CD1c-positive myeloid dendritic cell (primary cell): ENCODE measurements around the gene WARS2.

ENCODE experiments used
- DNase-seq: peaks from one replicate; pipeline ENCODE4 v3.0.0-alpha.2; 2016; ENCODE audit errors: extremely low spot score

The WARS2 gene

GRCh38 chr1:119083479-119083878 is 57.0 kb downstream of the WARS2 start:
- no peak for DNase-seq

DNA sequence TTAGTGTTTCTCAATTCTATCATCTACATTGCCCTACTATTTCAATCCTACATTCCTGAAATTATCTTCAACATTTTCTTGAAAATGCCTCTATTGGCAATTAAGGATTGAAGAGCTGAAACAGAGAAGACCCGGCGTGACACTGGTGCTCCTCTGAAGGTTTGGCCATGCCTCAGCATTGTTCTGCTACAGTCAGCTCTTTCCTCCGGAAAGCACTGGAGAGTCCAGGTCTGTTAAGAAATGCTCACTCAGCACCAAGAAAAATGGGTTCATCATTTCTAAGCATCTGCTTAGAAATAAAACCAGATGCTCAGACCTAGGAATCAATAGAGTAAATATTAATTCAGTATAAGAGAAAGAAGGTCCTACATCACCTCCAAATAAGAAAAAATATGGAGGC is 58.8 kb downstream of the WARS2 start:
- DNase-seq: no peak

- DNase-seq: no peak
These were observed 59.2 kb downstream of the WARS2 start for GRCh38 chr1:119081267-119081666.

DNA sequence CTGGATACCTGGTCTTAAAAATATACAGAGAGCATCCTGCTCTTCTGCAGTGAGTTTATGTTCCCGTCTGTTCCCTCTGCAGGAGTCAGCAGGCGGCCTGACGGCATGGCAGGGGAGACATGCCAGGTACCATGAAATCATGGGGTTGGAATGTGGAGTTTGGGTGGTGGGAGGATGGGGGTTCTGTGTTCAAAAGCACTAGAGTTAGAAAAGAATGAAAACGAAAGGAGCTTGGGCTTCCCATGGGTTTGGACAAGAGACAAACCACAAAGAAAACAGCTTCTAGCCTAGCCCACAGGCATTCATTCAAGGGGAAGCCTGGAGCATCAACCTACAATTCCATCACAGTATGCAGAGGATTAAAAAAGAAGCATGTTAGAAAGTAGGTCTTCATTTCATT is 59.9 kb downstream of the WARS2 start:
- DNase-seq: no peak

DNA sequence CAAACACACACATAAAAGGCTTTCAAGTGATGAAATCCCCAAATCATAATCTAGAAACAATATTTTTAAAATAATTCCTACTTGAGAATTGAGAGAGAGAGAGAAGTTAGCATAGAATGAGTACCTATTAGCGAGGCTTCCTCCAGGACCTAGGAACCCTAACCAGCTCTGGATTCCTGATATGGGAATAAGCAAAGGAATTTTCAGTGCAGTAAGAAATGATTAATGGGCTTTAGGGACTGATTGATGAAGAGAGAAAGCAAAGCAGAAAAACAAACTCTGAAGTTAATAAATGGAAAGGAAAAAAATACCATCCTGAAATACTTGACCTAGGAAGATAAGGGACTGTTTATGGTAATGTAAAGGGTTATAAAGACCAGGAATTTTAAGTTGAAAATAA is 60.6 kb downstream of the WARS2 start:
- no peak for DNase-seq

DNA sequence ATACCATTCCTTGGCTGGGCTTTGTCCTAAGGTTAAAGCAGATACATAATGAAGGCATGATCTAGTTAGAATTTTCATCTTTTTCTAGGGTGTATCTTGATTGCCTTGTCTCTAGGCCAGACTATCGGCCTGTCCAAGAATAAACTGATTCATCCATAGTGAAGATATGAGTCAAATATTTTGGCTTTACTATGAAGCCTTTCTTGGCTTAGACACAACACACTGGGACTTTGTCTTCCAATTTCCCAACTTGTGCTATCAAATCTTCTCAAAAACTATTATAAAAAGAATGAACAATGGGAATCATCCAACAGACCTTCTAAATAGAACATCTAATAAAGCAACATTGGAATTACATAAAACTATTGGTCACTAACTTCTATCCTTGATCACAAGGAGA is 64.8 kb downstream of the WARS2 start:
- DNase-seq: no peak

DNA sequence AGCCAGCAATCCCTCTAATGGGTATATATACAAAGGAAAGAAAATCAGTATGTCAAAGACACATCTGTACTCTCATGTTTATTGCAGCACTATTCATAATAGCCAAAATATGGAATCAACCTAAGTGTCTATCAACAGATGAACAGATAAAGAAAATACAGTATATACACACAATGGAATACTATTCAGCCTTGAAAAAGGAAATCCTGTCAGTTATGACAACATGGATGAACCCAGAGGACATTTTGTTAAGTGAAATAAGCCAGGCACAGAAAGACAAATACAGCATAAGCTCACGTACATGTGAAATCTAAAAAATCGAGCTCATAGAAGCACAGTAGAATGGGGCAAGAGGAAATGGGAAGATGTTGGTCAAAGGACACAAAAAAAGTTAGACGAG is 69.1 kb downstream of the WARS2 start:
- DNase-seq: no peak

DNA sequence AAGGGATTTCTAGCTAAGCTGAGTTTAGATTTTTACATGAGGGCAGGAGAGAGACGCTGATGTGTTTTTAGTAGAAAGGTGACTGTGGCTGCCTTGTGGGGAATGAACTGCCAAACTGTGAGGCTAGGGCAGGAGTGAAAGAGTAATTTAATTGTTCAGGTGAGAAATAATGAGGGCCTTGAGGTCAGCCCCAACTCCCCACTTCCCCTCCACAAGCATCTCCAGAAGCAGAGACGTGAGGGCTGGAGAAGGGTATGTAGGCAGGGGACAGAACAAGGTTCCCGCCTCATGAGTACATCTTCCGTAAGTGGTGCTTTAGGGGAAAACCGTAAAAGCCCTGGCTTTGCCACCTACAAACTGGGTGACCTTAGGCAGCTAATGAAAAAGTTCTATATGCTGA is 70.8 kb downstream of the WARS2 start:
- DNase-seq: no peak

DNA sequence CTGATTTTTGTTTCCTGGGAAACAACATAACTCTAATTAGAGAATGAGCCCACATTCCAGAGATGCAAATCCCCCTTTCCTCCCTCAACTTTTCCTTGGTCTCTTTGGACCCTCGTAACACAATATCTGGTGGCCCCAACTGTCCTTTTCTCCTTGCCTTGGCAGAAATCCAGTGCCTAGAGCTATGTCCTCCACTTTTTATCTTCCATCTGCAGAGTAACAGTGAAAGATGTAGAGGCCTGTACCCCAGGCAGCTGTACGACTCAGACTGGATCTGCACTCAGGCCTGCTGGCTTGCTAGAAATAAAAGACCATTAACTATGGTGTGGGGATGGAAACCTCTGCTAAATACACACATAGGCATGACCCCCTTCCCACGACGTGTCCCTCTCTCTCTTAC is 72.0 kb downstream of the WARS2 start:
- no peak for DNase-seq

GRCh38 chr1:119061700-119062099 is 78.8 kb downstream of the WARS2 start:
- no peak for DNase-seq

- no peak for DNase-seq
These were observed 84.9 kb downstream of the WARS2 start for GRCh38 chr1:119055568-119055967.

DNA sequence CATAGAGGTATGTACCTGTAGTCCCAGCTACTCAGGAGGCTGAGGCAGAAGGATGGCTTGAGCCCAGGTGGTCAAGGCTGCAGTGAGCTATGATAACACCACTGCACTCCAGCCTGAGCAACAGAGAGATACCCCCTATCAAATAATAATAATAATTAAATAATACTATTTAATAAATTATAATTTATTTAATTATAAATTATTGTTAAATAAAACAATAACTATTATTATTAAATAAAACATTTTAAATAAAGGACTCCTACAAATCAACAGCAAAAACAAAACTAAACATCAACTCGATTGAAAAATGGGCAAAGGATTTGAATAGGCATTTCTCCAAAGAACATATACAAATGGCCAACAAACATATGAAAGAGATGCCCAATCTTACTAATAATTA is 86.5 kb downstream of the WARS2 start:
- no peak for DNase-seq

GRCh38 chr1:119052267-119052666 is 88.2 kb downstream of the WARS2 start:
- no peak for DNase-seq

DNA sequence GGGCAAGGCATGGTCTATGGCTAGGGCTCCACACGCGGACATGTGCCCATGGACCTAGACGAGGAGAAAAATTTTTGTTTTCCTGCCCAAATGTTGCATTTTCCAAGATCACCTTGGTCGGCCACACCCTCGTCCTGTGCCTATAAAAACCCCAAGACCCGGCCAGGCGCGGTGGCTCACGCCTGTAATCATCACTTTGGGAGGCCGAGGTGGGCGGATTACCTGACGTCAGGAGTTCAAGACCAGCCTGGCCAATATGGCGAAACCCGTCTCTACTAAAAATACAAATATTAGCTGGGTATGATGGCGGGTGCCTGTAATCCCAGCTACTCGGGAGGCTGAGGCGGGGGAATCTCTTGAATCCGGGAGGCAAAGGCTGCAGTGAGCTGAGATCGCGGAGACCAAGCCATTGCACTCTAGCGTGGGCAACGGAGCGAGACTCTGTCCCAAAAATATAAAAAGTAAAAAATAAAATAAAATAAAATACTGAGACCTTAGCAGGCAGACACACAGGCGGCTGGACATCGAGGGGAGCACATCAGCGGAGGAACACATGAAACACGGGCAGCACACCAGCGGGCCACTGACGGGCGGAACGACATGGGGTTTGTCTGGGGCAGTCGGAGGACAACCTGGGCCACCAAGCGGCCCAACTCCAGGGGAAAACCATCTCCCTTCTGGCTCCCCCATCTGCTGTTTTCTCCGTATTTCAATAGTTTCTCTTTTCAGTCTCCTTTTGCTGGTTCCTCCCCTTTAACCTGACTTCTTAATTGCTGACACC is 91.6 kb downstream of the WARS2 start:
- DNase-seq: no peak

DNA sequence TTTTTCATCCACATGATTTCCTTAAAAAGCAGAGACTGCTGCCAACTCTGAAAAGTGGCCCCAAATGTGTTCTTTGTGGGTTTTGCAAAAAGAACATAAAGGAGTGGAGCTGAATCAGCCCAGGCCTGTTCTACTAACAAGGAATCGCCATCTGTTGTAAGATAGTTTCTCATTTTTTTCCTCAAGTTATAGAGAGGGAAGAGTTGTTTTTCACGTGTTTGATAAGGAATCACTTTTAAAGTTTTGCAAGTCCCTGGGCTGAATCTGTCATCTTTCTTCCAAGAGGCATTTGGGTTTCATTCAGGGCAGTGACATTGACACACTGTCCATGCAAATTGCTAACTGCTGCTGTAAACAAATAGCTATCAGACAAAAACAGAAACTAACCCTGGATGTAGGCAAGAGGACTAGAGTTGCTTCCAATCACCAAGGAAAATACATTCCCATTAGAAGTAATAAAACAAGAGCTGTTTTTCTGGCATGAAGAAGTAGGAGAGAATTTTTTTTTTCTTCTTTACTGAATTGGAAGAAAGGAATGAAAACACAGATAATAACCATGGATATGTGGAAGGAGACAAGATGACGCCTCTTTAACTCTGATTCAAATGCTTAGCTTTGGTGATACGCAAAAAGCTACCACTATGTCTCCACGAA is 93.5 kb downstream of the WARS2 start:
- DNase-seq: no peak

DNA sequence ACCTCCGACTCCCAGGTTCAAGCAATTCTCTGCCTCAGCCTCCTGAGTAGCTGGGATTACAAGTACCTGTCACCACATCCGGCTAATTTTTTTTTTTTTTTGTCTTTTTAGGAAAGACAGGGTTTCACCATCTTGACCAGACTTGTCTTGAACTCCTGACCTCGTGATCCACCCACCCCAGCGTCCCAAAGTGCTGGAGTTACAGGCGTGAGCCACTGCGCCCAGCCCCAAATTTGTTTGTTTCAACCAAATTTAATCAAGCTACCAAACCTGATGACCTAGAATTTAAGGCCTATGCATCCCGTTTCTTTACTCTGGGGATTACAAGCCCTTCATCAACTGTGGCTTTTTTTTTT is 94.0 kb downstream of the WARS2 start:
- DNase-seq: no peak

- DNase-seq: no peak
These were observed 95.2 kb downstream of the WARS2 start for GRCh38 chr1:119045096-119045746.

- no peak for DNase-seq
These were observed 99.5 kb downstream of the WARS2 start for GRCh38 chr1:119040906-119041305.

GRCh38 chr1:119040489-119040888 is 100.0 kb downstream of the WARS2 start:
- no peak for DNase-seq

GRCh38 chr1:119038363-119038762 is 102.1 kb downstream of the WARS2 start:
- DNase-seq: no peak

GRCh38 chr1:119034359-119034758 is 106.1 kb downstream of the WARS2 start:
- DNase-seq: no peak

- DNase-seq: no peak
These were observed 107.5 kb downstream of the WARS2 start for GRCh38 chr1:119032986-119033385.

GRCh38 chr1:119027759-119028158 is 112.7 kb downstream of the WARS2 start:
- no peak for DNase-seq
